Mesangial cell (primary cell): Measurements from ENCODE around the gene PSMA5. TPM values are rescaled to one million over a fixed set of nuclear protein-coding genes. Genes with fewer than 3 reads are reported as not detected.

ENCODE experiments used
- total RNA-seq: library from RNA; depleted of rRNA; stranded (reverse); fragments of >200 nt; gene quantifications from 2 replicates; pipeline ENCODE4 v1.2.3, GENCODE V29; 2015

The PSMA5 gene
- total RNA-seq, result 27.8 and 35.8 TPM in 2 replicates

GRCh38 chr1:109426281-109427170, at the start of gene PSMA5:
Gene PSMA5, minus strand, starts transcription at chr1:109426448. Its CDS starts 118 bp downstream, at chr1:109426330.

DNA sequence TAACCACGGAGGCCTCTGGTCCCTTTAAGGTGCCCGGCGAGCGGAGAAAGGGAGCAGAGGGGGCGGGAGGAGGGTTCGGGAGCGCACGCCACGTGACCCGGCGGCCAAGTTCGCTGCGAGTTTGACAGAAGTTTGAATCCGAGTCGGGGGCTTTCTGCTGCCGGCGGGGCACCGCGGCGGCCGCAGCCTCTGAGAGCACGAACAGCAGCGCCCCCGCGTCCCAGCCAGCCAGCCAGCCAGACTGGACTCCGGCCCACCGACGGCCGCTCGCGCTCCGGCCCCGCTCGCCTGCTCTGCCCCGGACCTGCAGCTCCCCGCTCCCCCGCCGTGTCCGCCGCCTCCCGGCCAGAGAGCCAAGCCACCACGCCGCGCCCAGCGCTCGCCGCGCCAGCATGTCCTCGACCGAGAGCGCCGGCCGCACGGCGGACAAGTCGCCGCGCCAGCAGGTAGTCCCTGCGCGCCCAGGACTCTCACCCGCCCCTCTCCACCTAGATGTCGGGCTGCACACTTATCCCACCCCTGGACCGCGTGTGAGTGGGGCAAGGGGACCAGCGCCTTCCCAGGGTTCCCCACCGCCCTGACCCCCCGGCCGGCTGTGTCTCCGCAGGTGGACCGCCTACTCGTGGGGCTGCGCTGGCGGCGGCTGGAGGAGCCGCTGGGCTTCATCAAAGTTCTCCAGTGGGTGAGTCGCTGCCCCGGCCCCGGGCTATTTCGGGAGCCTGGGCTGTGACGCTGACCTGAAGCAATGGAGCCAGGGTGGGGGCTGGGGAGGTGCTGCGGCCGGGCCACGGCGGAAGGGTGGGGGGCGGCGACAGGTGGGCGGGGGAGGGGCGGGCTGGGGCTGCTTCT, 40.4 kb upstream of the PSMA5 start, which contains the start of gene SYPL2:
Gene SYPL2, plus strand, starts transcription at position 95 of the 849 bp plus-strand sequence. Its CDS starts 298 bp downstream, at position 393.

GRCh38 chr1:109397581-109398342, 28.5 kb downstream of the PSMA5 start, which contains the start of gene SORT1:
Gene SORT1, minus strand, starts transcription at chr1:109397918. Its CDS starts 26 bp downstream, at chr1:109397892.

Other genes starting within 250 kb of the PSMA5 start
- gene SARS1, start 212.5 kb downstream of the PSMA5 start, total RNA-seq, result 178 and 180 TPM in 2 replicates
- gene CELSR2, start 176.9 kb downstream of the PSMA5 start, total RNA-seq, result 12.9 and 51.5 TPM in 2 replicates
- 6.5 and 50.8 TPM in 2 replicates for gene PSRC1, start 143.3 kb downstream of the PSMA5 start, total RNA-seq
- not detected in 2 replicates for gene MYBPHL, start 119.4 kb downstream of the PSMA5 start, total RNA-seq
- gene SORT1, start 28.5 kb downstream of the PSMA5 start, total RNA-seq, result 37.2 and 69.5 TPM in 2 replicates
- gene SYPL2, start 40.1 kb upstream of the PSMA5 start, total RNA-seq, result 0.13 TPM in 1 of 2 replicates, not detected in the other
- gene ATXN7L2, start 57.5 kb upstream of the PSMA5 start, total RNA-seq, result 4.4 and 4.9 TPM in 2 replicates
- 7.2 and 8.6 TPM in 2 replicates for gene CYB561D1, start 67.6 kb upstream of the PSMA5 start, total RNA-seq
- 0.65 and 2.4 TPM in 2 replicates for gene AMIGO1, start 83.3 kb upstream of the PSMA5 start, total RNA-seq
- gene GPR61, start 113.4 kb upstream of the PSMA5 start, total RNA-seq, result not detected in 2 replicates
- gene GNAI3, start 122.2 kb upstream of the PSMA5 start, total RNA-seq, result 5.2 and 8.0 TPM in 2 replicates
- 0.16 TPM in 1 of 2 replicates, not detected in the other for gene GNAT2, start 193.2 kb upstream of the PSMA5 start, total RNA-seq
- gene AMPD2, start 193.4 kb upstream of the PSMA5 start, total RNA-seq, result 59.5 and 63.1 TPM in 2 replicates
- gene GSTM4, start 229.7 kb upstream of the PSMA5 start, total RNA-seq, result 8.3 and 45.1 TPM in 2 replicates
- 3.7 and 20.5 TPM in 2 replicates for gene GSTM2, start 241.6 kb upstream of the PSMA5 start, total RNA-seq